ENCODE measurements around the gene TFCP2. TPM values are rescaled to one million over a fixed set of nuclear protein-coding genes. Genes with fewer than 3 reads are reported as not detected.
"Not testable (repeated sequence)": the region's sequence is repeated elsewhere in the genome, so short reads cannot be mapped to it uniquely, and the experiment has no call there.

Gene TFCP2
- polyA plus RNA-seq, 4 donors, result 8.6 to 31.1 (median 13.6) TPM

DNA sequence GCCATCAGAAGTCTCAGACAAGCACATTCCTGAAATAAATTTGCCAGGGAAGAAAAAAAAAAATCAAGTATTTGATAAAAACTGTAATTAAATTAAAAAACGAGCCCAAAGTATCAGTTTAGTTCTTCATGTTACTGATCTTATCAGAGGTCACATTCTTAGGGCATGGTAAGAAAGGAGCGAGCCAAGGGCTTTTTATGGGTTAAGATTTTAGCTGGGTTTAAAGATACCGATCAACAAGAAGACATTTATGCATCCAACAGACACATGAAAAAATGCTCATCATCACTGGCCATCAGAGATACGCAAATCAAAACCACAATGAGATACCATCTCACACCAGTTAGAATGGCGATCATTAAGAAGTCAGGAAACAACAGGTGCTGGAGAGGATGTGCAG, 94.6 kb downstream of the TFCP2 start:
- not testable (repeated sequence) for H3K27ac ChIP-seq (ENCODE audit: low read depth in 1 of 3, low read length in 2 of 3); DNase-seq; H3K4me3 ChIP-seq (ENCODE audit: low read depth in 1 of 3, low read length in 3 of 3); H3K9me3 ChIP-seq (ENCODE audit: control insufficient read depth in 2 of 2, insufficient read depth in 1 of 2, low read depth in 1 of 2, low read length in 1 of 2); FAIRE-seq; H3K4me1 ChIP-seq (ENCODE audit: control insufficient read depth in 3 of 3, insufficient read depth in 2 of 3, low read depth in 1 of 3, low read length in 2 of 3); H3K27me3 ChIP-seq (ENCODE audit: control insufficient read depth in 3 of 3, insufficient read depth in 3 of 3, low read length in 3 of 3)
- WGBS, 3 donors, result 76 to 87% (median 84%) methylated on average over 5 of the region's 5 CpGs
- peaks cover 3 to 16% (median 5%) of the 10 kb centered on the region in 3 donors for H3K36me3 ChIP-seq (ENCODE audit: control insufficient read depth in 3 of 3, insufficient read depth in 2 of 3, low read depth in 1 of 3, low read length in 3 of 3)

DNA sequence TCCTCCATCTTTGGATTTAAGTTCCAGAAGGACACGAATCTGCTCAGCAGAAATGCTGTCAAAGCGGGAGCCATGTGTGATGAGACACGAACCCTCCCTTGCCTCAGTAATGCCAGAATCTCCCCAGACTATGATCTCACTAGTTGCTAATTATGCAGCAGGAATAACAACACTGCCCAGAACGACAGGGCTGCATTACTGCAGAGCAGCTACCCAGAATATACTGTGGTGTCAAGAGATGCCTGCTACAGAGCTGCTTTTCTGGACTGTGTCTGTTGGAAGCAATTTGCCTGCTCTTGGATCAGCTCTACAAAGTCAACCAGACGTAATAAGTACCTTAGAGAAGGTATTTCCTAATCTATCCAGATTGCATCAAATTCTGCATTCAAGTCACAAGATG, 95.0 kb downstream of the TFCP2 start:
- no peak overlapping the region for H3K27ac ChIP-seq (ENCODE audit: low read depth in 1 of 3, low read length in 2 of 3)
- FAIRE-seq (no peak), DNase-seq (no peak)
- no peaks in the 10 kb centered on the region for H3K27me3 ChIP-seq (ENCODE audit: control insufficient read depth in 3 of 3, insufficient read depth in 3 of 3, low read length in 3 of 3)
- H3K4me3 ChIP-seq (ENCODE audit: low read depth in 1 of 3, low read length in 3 of 3), result no peak overlapping the region
- H3K9me3 ChIP-seq (ENCODE audit: control insufficient read depth in 2 of 2, insufficient read depth in 1 of 2, low read depth in 1 of 2, low read length in 1 of 2), result no peaks in the 10 kb centered on the region
- H3K36me3 ChIP-seq (ENCODE audit: control insufficient read depth in 3 of 3, insufficient read depth in 2 of 3, low read depth in 1 of 3, low read length in 3 of 3), result peaks cover 3 to 20% (median 5%) of the 10 kb centered on the region in 3 donors
- 67 to 76% (median 67%) methylated on average over 5 of the region's 5 CpGs for WGBS, 3 donors
- H3K4me1 ChIP-seq (ENCODE audit: control insufficient read depth in 3 of 3, insufficient read depth in 2 of 3, low read depth in 1 of 3, low read length in 2 of 3), result peaks cover 0 to 5% (median 0%) of the 10 kb centered on the region in 3 donors

DNA sequence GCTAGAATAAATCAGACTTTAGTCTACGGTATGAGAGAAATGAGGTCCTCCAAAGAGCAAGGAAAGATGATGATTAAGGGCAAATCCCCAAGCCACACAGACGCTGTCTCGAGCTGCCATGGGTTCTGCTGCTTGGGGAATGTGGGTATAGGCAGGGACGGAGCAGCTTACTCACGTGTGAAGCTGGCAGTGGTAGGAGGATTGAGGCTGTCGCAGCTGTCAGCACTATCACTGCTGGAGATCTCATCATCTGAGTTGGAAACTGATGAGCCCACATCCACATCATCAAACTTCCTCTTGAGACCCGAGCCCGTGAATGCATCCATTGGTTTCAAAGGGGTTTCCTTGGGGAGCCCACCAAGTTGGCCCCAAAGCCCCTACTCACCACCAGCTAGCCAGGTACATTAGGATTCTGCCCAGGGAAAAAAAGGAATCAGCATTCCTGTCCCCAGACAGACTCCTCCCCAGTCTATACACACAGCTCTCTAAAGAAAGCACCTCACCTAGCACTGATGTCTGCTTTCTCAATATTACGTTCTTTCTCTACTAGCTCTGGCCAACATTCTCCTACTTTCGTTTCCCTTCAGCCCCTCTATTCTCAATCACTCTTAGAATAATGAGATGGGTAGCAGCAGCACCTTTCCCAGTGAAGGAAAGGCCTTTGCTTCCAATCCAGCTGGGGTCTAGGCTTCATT, 96.6 kb downstream of the TFCP2 start:
- no peak for FAIRE-seq
- WGBS, 3 donors, result 76 to 94% (median 84%) methylated on average over 10 of the region's 10 CpGs

DNA sequence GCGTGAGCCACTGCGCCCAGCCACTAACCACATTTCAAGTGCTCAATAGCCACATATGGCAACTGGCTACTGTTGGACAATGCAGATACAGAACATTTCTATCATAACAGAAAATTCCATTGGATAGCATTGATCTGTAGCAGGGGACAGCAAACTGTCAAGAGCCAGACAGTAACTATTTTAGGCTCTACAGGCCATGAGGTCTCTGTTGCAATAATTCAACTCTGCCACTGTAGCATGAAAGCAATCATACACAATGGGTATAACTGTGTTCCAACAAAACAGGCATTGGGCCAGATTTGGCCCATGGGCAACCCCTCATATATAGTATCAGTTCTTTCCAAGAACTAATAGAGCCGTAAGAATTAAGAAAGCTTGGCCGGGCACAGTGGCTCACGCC, 97.5 kb downstream of the TFCP2 start:
- 92 to 99% (median 98%) methylated on average over 5 of the region's 5 CpGs for WGBS, 3 donors
- no peaks in the 10 kb centered on the region for H3K27me3 ChIP-seq (ENCODE audit: control insufficient read depth in 3 of 3, insufficient read depth in 3 of 3, low read length in 3 of 3)
- H3K9me3 ChIP-seq (ENCODE audit: control insufficient read depth in 2 of 2, insufficient read depth in 1 of 2, low read depth in 1 of 2, low read length in 1 of 2), result no peaks in the 10 kb centered on the region
- no peak overlapping the region for H3K4me3 ChIP-seq (ENCODE audit: low read depth in 1 of 3, low read length in 3 of 3)
- peaks cover 3 to 36% (median 10%) of the 10 kb centered on the region in 3 donors for H3K36me3 ChIP-seq (ENCODE audit: control insufficient read depth in 3 of 3, insufficient read depth in 2 of 3, low read depth in 1 of 3, low read length in 3 of 3)
- H3K4me1 ChIP-seq (ENCODE audit: control insufficient read depth in 3 of 3, insufficient read depth in 2 of 3, low read depth in 1 of 3, low read length in 2 of 3), result no peaks in the 10 kb centered on the region
- DNase-seq (no peak), FAIRE-seq (no peak)
- H3K27ac ChIP-seq (ENCODE audit: low read depth in 1 of 3, low read length in 2 of 3), result no peak overlapping the region

More for the DNA sequence above, 96.6 kb downstream of the TFCP2 start:
- Histone ChIP-seq H3K27me3 (ENCODE audit: control insufficient read depth in 3 of 3, insufficient read depth in 3 of 3, low read length in 3 of 3) (no peaks in the 10 kb centered on the region), H3K4me1 (ENCODE audit: control insufficient read depth in 3 of 3, insufficient read depth in 2 of 3, low read depth in 1 of 3, low read length in 2 of 3) (no peaks in the 10 kb centered on the region), H3K9me3 (ENCODE audit: control insufficient read depth in 2 of 2, insufficient read depth in 1 of 2, low read depth in 1 of 2, low read length in 1 of 2) (no peaks in the 10 kb centered on the region), H3K27ac (ENCODE audit: low read depth in 1 of 3, low read length in 2 of 3) (peak overlapping the region in 1 of 3 donors; percentile 5), H3K36me3 (ENCODE audit: control insufficient read depth in 3 of 3, insufficient read depth in 2 of 3, low read depth in 1 of 3, low read length in 3 of 3) (peaks cover 3 to 28% (median 10%) of the 10 kb centered on the region in 3 donors), H3K4me3 (ENCODE audit: low read depth in 1 of 3, low read length in 3 of 3) (no peak overlapping the region)
- no peak for DNase-seq

DNA sequence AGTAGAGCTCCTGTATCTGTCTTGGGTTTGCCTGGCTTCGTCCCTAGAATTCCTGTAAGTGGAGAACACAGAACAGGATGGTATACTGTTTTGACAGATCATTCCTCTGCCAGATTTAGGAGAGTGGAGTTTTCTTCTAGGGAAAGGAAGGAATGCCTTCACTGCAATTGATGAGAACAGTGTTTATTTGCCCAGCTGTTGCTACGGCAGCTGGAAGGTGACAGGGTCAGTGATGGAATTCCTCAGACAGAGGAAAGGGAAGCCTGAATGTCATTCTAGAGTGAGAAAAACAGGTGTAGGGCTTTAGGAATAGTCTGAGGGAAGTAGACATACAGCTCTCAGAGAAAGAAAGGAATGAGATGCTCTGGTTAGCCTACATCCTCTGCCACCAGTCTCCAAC, 101.3 kb downstream of the TFCP2 start:
- WGBS, 3 donors, result 82 to 90% (median 89%) methylated on average over 2 of the region's 2 CpGs
- FAIRE-seq (no peak), DNase-seq (no peak)
- Histone ChIP-seq H3K27ac (ENCODE audit: low read depth in 1 of 3, low read length in 2 of 3) (no peak overlapping the region), H3K4me1 (ENCODE audit: control insufficient read depth in 3 of 3, insufficient read depth in 2 of 3, low read depth in 1 of 3, low read length in 2 of 3) (no peaks in the 10 kb centered on the region), H3K36me3 (ENCODE audit: control insufficient read depth in 3 of 3, insufficient read depth in 2 of 3, low read depth in 1 of 3, low read length in 3 of 3) (peaks cover 3 to 59% (median 16%) of the 10 kb centered on the region in 3 donors), H3K9me3 (ENCODE audit: control insufficient read depth in 2 of 2, insufficient read depth in 1 of 2, low read depth in 1 of 2, low read length in 1 of 2) (no peaks in the 10 kb centered on the region), H3K4me3 (ENCODE audit: low read depth in 1 of 3, low read length in 3 of 3) (no peak overlapping the region), H3K27me3 (ENCODE audit: control insufficient read depth in 3 of 3, insufficient read depth in 3 of 3, low read length in 3 of 3) (no peaks in the 10 kb centered on the region)

DNA sequence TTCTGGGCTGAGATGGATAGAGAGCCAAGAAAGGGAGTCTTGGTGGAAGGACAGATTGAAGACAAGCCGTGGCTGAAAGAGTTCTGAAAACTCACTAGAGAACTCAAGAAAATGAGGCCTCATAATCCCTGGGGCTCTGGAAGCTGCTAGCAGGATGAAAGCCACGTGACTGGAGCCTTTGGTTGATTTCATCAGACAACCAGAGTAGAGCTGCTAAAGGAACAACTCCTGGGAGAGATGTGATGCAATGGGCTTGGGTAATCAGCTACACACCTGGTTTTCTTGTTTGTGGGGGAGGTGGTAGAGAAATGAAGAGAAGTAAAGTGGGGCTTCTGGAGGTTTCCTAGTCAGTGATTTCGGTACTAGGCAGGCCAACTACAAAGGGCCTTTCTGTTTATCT, 102.9 kb downstream of the TFCP2 start:
- H3K27ac ChIP-seq (ENCODE audit: low read depth in 1 of 3, low read length in 2 of 3), result no peak overlapping the region
- H3K4me3 ChIP-seq (ENCODE audit: low read depth in 1 of 3, low read length in 3 of 3), result no peak overlapping the region
- peaks cover 0 to 61% (median 15%) of the 10 kb centered on the region in 3 donors for H3K36me3 ChIP-seq (ENCODE audit: control insufficient read depth in 3 of 3, insufficient read depth in 2 of 3, low read depth in 1 of 3, low read length in 3 of 3)
- FAIRE-seq (no peak), DNase-seq (peak in 1 of 2 donors; percentile 60)
- WGBS, 3 donors, result 92 to 98% (median 93%) methylated on average over 3 of the region's 3 CpGs
- H3K27me3 ChIP-seq (ENCODE audit: control insufficient read depth in 3 of 3, insufficient read depth in 3 of 3, low read length in 3 of 3), result no peaks in the 10 kb centered on the region
- no peaks in the 10 kb centered on the region for H3K9me3 ChIP-seq (ENCODE audit: control insufficient read depth in 2 of 2, insufficient read depth in 1 of 2, low read depth in 1 of 2, low read length in 1 of 2)
- no peaks in the 10 kb centered on the region for H3K4me1 ChIP-seq (ENCODE audit: control insufficient read depth in 3 of 3, insufficient read depth in 2 of 3, low read depth in 1 of 3, low read length in 2 of 3)

DNA sequence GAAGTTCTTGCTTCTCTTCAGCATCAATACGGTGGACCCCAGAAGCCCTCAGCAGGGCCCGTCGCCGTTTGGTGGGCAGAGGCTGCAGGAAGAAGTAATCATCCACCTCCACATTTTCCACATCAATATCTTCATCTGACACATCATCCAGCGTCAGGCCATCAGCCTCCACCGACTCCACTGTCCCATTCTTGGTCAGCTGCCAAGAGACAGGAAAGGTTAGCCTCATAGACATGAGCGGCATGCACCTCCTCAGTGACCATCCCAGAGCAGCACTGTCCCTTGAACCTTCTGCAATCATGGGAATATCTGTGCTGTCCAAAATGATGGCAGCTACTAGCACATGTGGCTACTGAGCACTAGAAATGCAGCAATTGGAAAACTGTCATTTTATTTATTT, 105.2 kb downstream of the TFCP2 start:
- DNase-seq (no peak), FAIRE-seq (no peak)
- no peaks in the 10 kb centered on the region for H3K27me3 ChIP-seq (ENCODE audit: control insufficient read depth in 3 of 3, insufficient read depth in 3 of 3, low read length in 3 of 3)
- no peak overlapping the region for H3K27ac ChIP-seq (ENCODE audit: low read depth in 1 of 3, low read length in 2 of 3)
- H3K4me3 ChIP-seq (ENCODE audit: low read depth in 1 of 3, low read length in 3 of 3), result no peak overlapping the region
- no peaks in the 10 kb centered on the region for H3K4me1 ChIP-seq (ENCODE audit: control insufficient read depth in 3 of 3, insufficient read depth in 2 of 3, low read depth in 1 of 3, low read length in 2 of 3)
- peaks cover 0 to 62% (median 13%) of the 10 kb centered on the region in 3 donors for H3K36me3 ChIP-seq (ENCODE audit: control insufficient read depth in 3 of 3, insufficient read depth in 2 of 3, low read depth in 1 of 3, low read length in 3 of 3)
- 81 to 90% (median 85%) methylated on average over 7 of the region's 7 CpGs for WGBS, 3 donors
- no peaks in the 10 kb centered on the region for H3K9me3 ChIP-seq (ENCODE audit: control insufficient read depth in 2 of 2, insufficient read depth in 1 of 2, low read depth in 1 of 2, low read length in 1 of 2)

DNA sequence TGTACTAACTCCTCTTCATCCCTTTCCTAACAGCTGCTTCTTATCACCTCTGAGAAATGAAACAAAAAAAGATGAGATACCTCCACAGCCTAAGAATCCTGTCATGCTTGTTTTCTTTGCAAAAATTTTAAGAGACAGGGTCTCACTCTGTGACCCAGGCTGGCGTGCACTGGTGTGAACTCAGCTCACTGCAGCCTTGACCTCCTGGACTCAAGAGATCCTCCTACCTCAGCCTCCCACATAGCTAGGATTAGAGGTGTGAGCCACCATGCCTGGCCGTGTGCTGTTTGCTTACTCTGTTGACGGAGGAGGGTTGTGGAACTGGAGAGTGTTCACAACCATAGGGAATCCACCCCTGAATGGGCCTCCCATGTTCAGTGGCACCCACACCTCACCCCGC, 105.7 kb downstream of the TFCP2 start:
- Histone ChIP-seq H3K36me3 (ENCODE audit: control insufficient read depth in 3 of 3, insufficient read depth in 2 of 3, low read depth in 1 of 3, low read length in 3 of 3) (peaks cover 0 to 62% (median 13%) of the 10 kb centered on the region in 3 donors), H3K4me1 (ENCODE audit: control insufficient read depth in 3 of 3, insufficient read depth in 2 of 3, low read depth in 1 of 3, low read length in 2 of 3) (no peaks in the 10 kb centered on the region), H3K27me3 (ENCODE audit: control insufficient read depth in 3 of 3, insufficient read depth in 3 of 3, low read length in 3 of 3) (no peaks in the 10 kb centered on the region), H3K4me3 (ENCODE audit: low read depth in 1 of 3, low read length in 3 of 3) (no peak overlapping the region), H3K27ac (ENCODE audit: low read depth in 1 of 3, low read length in 2 of 3) (no peak overlapping the region), H3K9me3 (ENCODE audit: control insufficient read depth in 2 of 2, insufficient read depth in 1 of 2, low read depth in 1 of 2, low read length in 1 of 2) (no peaks in the 10 kb centered on the region)
- 86 to 90% (median 87%) methylated on average over 4 of the region's 4 CpGs for WGBS, 3 donors
- DNase-seq, result no peak
- FAIRE-seq, result no peak

DNA sequence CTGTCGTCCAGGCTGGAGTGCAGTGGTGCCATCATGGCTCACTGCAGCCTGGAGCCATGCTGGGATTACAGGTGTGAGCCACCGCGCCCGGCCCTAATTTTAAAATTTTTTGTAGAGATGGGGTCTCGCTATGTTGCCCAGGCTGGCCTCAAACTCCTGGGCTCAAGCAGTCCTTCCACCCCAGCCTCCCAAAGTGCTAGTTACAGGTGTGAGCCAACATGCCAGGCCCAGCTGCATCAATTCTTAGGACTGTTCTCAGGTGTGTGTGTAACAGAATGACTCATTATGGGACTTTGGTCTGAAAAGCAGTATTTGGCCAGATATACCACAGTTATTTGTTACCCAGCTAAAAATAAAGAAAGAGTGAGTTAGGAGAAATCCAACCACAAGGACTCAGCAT, 107.4 kb downstream of the TFCP2 start:
- FAIRE-seq, result no peak
- Histone ChIP-seq H3K4me3 (ENCODE audit: low read depth in 1 of 3, low read length in 3 of 3) (no peak overlapping the region), H3K27me3 (ENCODE audit: control insufficient read depth in 3 of 3, insufficient read depth in 3 of 3, low read length in 3 of 3) (no peaks in the 10 kb centered on the region), H3K36me3 (ENCODE audit: control insufficient read depth in 3 of 3, insufficient read depth in 2 of 3, low read depth in 1 of 3, low read length in 3 of 3) (peaks cover 0 to 53% (median 11%) of the 10 kb centered on the region in 3 donors), H3K4me1 (ENCODE audit: control insufficient read depth in 3 of 3, insufficient read depth in 2 of 3, low read depth in 1 of 3, low read length in 2 of 3) (no peaks in the 10 kb centered on the region), H3K9me3 (ENCODE audit: control insufficient read depth in 2 of 2, insufficient read depth in 1 of 2, low read depth in 1 of 2, low read length in 1 of 2) (no peaks in the 10 kb centered on the region), H3K27ac (ENCODE audit: low read depth in 1 of 3, low read length in 2 of 3) (no peak overlapping the region)
- WGBS, 3 donors, result 93 to 97% (median 95%) methylated on average over 5 of the region's 5 CpGs
- peak; percentile 30 to 48 for DNase-seq

All from small intestine (tissue), 7 donors.